ENCODE results near the gene MBD1.

DNA sequence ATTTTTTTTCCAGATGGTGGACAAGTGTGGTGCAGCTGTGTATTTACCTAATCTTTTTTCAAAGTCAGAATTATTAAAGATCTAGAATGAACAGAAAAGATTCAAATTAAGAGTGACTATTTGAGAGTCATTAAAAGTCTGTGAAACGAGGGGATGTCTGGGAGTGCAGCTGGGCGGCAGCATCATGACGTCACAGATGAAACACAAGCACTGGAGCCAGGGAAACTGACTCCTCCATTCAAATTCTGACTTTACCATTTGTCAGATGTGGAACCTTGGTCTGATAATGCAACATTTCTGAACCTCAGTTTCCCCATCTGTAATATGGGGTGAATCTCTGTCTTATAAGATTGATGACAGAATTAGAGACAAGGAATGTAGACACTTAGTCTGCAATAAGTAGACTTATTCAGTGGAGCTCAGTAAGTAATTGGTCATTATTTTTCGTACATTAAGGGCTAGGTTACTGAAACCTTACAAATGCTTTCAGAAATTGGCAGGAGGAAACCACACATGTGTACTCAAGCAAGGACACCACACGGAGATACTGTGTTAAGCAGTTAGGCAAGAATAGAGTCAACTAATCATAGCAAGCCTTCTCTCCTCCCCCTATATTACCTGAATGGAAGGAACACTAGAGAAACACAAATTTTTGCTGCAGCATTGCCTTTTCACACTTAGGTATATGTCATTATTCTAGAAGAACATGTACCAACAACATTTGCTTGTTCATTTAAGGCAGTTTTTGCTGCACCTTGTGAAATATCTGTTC, 34.0 kb upstream of the MBD1 start:
- TF ChIP-seq, protein P1, sequence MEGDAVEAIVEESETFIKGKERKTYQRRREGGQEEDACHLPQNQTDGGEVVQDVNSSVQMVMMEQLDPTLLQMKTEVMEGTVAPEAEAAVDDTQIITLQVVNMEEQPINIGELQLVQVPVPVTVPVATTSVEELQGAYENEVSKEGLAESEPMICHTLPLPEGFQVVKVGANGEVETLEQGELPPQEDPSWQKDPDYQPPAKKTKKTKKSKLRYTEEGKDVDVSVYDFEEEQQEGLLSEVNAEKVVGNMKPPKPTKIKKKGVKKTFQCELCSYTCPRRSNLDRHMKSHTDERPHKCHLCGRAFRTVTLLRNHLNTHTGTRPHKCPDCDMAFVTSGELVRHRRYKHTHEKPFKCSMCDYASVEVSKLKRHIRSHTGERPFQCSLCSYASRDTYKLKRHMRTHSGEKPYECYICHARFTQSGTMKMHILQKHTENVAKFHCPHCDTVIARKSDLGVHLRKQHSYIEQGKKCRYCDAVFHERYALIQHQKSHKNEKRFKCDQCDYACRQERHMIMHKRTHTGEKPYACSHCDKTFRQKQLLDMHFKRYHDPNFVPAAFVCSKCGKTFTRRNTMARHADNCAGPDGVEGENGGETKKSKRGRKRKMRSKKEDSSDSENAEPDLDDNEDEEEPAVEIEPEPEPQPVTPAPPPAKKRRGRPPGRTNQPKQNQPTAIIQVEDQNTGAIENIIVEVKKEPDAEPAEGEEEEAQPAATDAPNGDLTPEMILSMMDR (IDR thresholded peaks at IDR 0.05; ENCODE audit: insufficient read depth, low read length, poor library complexity, severe bottlenecking) = no peak
- no peak for TF ChIP-seq EZH2phosphoT487 (conservative IDR thresholded peaks at IDR 0.05; ENCODE audit: low read length)
